HG03066 (cell line): ENCODE data around the gene UBE2I.
"Not testable (repeated sequence)": the region's sequence is repeated elsewhere in the genome, so short reads cannot be mapped to it uniquely, and the experiment has no call there.

Experiments
- ATAC-seq: cut with Tn5 transposase; IDR thresholded peaks from one replicate; pipeline ENCODE4 v1.9.1; 2021; ENCODE audit warnings: low read depth; ENCODE audit not compliant: unreplicated experiment

UBE2I gene

DNA sequence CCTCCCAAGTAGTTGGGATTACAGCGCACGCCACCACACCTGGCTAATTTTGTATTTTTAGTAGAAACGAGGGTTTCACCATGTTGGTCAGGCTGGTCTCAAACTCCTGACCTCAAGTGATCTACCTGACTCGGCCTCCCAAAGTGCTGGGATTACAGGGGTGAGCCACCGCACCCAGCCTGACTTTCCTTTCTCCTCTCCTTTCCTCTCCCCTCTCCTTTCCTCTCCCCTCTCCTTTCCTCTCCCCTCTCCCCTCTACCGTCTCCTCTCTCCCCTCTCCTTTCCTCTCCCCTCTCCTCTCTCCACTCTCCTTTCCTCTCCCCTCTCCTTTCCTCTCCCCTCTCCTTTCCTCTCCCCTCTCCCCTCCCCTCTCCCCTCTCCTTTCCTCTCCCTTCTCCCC is 17.2 kb upstream of the UBE2I start:
- not testable (repeated sequence) for ATAC-seq

DNA sequence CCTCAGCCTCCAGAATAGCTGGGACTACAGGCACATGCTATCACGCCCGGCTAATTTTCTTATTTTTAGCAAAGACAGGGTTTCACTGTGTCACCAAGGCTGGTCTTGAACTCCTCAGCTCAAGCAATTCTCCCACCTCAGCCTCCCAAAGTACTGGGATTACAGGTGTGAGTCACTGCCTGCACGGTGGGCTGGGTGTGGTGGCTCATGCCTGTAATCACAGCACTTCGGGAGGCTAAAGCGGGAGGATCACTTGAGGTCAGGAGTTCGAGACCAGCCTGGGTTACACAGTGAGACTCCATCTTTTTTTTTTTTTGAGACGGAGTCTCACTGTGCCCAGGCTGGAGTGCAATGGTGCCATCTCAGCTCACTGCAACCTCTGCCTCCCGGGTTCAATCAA is 16.6 kb upstream of the UBE2I start:
- not testable (repeated sequence) for ATAC-seq

DNA sequence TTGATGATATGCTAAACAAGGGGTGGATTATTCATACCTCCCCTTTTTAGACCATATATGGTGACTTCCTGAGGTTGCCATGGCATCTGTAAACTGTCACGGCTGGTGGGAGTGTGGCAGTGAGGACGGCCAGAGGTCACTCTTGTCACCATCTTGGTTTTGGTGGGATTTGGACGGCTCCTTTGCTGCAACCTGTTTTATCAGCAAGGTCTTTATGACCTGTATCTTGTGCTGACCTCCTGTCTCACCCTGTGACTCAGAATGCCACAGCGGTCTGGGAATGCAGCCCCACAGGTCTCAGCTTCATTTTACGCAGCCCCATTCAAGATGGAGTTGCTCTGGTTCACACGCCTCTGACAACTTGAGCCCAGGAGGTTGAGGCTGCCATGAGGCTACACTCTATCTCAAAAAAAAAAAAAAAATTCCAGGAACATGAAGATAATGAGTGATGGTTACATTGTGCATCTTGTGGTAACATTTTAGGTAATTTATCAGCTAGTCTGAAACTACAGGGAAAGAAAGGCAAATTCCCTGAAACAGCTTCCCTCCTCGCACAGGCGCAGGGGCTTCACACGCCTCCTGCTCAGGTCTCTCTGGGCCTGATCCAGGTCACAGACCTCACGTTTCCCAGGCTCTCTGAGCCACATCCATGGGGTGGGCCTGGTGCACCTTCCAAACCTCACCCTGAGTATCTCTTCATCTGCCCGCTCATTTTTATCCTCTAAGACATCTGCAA is 15.3 kb upstream of the UBE2I start:
- no peak for ATAC-seq

DNA sequence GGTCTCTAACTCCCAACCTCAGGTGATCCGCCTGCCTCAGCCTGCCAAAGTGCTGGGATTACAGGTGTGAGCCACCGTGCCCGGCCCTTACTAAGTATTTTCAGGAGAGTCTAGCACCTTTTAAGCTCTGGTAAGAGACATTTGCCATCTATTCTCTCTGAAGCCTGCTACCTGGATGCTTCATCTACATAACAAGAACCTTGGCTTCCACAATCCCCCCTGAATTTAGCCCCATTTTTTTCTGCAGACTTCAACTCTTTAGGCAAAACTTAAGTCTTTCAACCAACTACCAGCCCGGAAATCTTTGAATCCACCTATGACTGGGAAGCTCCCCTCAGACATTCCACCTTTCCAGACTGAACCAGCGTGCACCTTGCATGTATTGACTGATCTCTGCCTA is 14.0 kb upstream of the UBE2I start:
- no peak for ATAC-seq

DNA sequence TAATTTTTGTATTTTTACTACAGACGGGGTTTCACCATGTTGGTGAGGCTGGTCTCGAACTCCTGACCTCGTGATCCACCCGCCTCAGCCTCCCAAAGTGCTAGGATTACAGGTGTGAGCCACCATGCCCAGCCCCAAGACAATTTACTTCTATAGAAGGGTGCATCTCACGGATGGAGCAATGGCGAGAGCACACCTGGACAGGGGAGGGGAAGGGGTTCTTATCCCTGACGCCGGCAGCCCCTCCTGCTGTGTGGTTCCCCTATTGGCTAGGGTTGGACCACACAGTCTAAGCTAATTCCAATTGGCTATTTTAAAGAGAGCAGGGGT is 12.8 kb upstream of the UBE2I start:
- ATAC-seq = not testable (repeated sequence)

DNA sequence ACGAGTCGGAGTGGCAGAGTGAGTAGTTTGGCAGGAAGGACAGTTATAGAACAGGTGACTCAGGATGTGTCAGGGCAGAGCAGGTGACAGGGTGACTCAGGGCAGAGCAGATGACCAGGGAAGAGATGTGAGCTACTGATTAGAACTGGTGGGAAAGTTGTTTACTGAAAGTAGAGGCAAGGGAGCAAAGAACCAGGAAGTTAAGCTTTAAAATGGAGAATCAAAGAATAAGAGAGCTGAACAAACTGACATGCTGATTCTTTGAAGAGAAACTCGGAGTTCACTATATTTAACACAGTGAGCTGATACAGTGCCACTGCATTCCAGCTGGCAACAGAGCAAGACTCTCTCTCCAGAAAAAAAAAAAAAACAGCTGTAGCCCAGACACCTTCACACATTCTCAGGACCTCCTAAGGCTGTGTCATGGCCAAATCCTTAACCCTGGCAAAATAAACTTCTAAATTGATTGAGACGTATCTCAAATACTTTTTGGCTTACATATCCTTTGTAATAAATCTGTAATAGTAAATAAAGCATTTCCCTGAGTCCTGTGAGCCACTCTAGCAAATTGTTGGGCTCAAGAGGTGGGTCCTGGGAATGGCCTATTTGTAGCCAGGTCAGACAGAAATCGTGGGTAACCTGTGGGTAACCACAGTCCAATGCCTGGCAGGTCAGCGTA is 12.3 kb upstream of the UBE2I start:
- no peak for ATAC-seq

DNA sequence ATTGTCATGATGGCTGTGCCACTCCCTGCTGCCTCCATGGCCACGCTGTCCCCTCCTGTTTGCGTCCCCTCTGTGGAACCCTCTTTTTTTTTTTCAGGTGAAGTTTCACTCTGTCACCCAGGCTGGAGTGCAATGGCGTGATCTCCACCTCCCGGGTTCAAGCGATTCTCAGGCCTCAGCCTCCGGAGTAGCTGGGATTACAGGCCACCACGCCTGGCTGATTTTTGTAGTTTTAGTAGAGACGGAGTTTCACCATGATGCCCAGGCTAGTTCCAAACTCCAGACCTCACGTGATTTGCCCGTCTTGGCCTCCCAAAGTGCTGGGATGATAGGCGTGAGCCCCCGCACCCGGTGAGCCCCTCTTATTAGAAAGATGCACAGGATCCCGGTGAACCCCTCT is 11.0 kb upstream of the UBE2I start:
- ATAC-seq = no peak

DNA sequence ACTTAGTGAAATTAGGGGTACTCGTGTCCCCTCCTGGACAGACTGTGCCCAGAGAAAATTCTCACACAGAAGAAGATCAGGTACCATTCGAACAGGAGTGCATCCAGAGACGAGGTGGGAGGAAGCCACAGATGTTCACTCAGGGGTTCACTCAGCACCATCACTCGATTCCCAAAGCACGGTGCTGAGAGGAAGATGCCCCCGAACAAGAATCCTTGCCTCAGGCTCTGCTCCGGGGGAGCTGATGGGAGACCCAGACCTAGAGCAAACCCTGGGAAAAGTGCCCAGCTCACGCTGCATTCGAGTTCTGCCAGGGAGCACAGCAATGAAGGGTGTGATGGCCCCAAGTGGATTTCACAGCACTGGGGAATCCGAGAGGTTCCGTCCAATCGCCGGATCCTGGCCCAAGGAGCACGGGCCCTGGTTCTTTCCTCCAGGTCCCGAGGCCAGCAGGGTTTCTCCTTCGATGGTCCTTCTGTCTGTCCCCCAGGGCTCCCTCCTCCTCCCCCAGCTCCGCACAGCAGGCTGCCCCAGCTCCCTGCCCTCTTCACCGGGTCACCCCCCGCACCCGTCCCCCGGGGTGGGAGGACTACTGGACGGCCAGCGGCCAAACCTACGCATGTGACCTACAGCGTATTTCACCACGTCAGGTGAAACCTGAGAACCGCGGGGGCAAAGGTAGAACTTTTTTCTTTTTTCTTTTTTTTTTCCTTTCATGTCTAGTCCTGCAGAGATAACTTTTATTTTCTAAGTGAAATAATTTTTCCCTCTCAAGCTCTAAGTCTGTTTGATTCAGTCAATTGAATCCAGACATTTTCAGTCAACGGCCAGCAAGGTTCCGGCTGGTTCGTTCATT is 10.2 kb upstream of the UBE2I start:
- no peak for ATAC-seq

DNA sequence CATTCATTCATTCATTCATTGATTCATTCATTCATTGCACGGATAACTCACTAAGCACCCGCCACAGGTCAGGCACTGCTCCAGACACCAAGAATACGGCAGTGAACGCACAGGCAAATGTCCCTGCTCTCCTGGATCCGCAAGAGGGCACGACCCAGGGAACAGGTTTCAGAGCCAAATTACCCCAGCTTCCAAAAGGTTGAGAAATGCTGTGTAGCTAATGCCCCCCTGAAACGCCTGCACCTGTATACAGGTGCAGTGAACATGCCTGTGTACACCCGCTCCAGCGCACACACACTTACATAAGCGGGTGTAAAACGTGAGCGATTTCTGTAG is 9.6 kb upstream of the UBE2I start:
- ATAC-seq = no peak

DNA sequence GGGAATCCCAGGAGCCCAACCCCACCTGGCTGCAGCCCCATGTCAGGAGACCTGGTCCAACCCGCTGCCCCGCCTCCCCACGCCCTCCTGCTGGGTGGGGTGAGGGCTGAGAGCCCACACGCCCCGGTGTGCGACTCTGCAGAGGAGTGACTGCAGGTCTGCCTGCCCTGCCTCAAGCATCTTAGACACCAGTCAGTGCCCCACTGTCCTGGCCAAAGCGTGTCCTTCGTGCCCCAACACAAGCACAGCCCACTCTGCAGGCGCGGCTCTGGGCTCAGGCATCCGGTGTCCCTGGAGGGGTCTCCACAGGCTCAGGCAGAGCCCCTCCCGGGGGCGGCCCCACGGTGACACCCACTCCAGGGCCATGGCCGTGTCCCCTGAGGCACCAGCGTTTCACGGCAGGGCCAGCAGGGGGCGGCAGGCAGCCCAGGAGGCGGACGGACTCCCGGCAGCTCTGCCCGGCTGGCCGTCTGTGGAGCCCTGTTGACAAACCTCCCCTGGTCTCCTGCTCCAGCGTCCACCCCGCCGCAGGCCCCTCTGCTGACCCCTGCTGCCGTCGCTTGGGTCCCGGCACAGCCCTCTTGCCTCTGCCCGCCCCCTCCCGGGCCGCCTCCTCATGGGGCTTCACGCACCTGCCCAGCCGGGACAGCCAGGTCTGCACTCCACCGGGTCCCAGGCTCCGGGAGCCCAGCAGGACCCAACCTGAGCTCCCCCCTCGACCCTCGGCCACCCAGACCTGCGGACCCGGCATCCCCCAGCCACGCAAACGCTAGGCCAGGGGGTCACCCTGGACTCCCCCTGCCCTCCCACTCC is 8.6 kb upstream of the UBE2I start:
- ATAC-seq = no peak

DNA sequence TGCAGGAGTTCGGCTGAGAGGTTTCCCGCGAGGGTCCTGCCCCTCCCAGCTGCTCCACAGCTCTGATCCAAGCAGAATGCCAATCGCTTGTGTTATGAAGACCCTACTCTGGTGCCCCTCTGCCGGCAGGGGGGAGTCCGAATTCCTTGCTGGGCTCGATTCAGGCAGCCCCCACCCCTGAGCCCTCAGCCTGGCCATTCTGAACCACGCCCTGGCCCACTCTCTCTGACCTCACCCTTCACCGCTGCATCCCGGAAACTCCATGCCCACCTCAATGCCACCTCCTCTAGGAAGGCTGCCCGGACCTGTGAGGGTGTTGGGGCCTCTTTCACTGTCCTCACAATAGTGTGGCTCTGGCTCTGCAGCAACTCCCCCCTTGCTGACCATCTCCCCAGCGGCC is 7.9 kb upstream of the UBE2I start:
- ATAC-seq = no peak

DNA sequence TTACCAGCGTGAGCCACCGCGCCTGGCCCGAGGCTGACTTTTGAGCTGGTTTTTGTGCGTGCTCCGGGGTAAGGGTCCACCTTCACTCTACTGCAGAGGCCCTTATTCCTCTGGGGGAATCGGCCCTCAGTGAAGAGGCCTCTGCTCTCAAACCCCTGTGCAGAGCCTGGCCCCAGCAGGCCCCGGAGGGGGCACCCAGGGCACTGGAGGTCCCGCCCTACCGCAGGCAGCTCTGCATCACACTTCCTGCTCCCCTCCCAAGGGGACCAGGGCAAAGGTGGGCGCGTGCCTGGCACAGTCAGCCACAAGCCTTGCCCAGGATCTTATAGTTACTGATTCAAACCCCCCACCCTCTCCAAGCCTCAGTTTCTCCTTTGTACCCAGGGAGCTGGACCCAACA is 3.6 kb upstream of the UBE2I start:
- no peak for ATAC-seq

DNA sequence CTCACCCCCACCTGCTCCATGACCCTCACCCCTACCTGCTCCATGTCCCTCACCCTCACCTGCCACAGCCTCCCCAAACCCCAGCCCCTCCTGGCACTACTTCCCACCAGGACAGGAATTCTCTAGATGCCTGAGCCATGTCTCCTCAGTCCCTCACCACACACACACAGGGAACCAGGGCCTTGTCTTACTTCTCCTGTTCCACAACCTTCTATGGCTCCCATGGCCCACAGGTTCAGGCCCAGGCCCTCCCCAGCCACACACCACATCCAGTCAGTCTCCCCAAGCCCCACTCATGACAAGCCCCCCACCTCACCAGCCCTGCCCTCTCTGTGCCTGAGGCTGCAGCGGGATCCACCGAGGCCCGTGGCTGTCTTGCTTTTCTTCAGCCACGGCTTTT is 3.1 kb upstream of the UBE2I start:
- no peak for ATAC-seq

DNA sequence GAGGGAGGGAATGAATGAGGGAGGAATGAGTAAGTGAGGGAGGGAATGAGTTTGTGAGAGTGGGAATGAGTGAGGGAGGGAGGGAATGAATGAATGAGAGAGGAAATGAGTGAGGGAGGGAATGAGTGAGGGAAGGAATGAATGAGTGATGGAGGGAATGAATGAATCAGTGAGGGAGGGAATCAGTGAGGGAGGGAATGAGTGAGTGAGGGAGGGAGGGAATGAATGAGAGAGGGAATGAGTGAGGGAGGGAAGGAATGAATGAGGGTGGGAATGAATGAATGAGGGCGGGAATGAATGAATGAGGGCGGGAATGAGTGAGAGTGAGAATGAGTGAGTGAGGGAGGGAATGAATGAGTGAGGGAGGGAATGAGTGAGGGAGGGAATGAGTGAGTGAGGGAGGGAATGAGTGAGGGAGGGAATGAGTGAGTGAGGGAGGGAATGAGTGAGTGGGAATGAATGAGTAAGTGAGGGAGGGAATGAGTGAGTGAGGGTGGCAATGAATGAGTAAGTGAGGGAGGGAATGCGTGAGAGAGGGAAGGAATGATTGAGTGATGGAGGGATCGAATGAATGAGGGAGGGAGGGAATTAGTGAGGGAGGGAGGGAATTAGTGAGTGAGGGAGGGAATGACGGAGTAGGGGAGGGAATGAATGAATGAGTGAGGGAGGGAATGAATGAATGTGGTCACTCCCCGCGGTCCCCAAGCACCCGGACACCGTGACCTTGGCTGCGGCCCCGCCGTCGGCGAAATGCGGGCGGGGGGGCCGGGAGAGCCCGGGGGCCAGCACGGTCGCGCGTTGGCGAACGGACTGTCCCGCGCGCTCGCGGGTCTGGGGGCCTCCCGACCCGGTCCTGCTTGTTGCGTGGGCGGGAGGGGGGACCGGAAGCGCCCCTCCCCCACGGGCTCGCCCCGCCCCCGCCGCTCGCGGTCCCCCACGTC is 1.1 kb upstream of the UBE2I start:
- no peak for ATAC-seq

DNA sequence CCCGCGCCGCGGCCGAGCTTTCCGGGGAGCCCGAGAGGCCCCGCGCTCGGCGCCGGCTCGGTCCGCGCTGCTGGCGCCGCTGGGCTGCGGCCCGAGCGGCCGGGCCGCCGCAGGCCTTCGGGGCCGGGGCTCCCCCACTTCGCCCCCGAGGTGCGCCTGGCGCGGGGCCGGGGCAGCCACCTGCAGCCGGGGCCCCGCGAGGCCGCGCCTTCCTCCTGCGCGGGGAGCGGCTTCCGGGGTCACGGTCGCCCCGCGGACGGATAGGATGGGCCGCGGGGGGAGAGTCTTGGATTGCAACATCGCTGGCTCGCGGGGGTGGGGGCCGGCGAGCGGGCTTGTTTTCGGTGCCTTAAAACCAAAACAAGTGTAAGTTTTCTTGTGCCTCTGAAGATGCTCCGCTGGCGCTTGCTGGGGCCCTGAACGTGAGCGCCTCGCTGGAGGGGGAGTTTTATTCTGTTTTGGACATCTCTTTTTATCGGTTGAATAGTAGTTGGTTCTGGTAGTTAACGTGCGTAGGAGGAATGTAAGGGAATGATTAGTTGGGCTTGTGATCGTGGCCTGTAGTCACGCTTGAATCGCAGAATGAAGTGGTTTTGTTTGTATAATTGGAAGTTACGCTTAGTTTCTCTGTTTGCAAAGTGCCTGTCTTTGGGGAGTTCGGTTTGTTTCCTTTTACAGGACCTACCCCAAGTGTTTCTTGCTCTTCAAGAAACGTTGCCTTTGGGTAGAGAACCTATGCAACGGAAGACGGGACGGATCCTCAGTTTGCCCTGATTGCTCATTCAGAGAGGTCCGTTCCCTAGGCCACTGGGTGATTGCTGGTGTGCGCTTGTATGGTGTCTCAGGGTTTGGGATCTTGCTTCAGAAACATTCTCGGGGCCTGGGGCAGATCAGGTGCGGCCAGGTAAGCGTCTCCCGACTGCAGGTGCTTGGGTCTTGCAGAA is 724 bp downstream of the UBE2I start:
- ATAC-seq = peak; percentile 8

DNA sequence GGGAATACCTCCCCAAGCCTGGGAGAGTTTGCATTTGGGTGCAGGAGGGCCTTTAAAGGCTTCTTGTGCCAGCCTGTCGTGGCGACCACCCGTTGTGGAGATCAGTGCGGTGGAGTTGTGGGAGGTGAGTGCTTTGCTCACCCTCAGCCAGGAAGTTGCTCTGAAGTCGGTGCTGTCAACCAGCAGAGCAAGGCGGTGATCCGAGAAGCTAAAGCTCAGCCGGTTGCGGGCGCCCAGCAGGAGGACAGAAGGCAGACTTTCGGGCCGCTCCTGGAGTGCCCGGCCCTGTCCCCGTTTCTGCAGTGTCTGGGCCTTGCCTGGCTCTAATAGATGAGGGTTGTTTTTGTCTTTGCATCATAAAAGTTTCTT is 1.4 kb downstream of the UBE2I start:
- ATAC-seq = no peak

DNA sequence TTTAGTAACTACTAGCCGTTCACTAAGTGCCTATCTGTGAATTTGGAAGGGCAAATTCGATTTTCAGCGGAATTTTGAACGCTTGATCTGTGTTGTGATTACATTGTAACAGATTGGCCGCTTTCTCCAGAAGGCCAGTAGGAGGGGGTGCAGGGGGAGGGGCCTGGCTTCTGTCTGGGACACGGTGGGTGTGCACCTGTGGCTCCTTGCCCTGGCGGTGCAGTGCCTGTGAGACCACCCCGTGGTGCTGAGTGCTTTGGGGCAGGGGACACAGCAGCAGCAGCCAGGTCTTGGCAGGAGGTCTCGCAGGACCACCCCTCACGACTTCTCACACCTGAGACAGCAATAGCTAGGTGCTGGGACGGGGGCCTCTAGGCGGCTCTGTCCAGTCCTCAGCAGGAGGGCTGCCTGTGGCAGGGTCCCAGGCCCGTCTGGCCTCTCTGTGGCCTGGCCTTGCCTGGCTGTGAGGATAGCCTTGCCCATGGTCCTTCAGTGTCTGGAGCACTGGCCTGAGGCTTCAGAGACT is 1.8 kb downstream of the UBE2I start:
- ATAC-seq = no peak

DNA sequence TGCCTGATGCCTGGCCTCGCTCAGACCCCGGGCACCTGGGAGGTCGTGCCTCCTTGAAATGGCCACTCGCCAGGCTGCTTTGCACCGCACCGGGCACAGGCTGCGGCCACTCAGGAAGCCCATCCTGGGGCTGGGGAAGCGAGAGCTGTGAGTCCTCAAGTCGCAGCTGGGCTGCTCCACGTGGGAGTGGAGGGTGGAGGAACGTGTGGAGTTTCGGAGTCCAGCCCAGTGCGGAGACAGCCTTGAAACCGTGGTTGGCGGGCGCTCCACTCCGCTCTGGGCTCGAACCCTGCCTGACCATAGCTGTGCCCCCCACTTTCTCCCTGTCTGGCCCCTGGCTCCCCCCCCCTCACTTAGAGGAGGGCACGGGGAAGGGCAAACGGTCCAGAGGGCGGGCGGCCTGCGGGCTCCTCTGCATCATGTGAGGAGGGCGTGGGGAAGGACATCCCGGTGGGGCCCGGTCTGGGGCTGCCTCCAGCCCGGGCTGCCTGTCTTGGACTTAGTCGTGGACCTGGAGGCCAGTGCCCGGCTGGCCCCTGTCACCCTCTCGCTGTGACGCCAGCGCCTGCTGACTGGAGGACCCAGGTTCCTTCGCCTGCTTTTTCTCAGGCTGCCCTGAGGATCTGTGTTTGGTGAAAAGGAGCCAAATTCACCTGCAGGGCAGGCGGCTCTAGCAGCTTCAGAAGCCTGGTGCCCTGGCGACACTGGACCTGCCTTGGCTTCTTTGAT is 2.5 kb downstream of the UBE2I start:
- no peak for ATAC-seq
